ENCODE results near the gene HGS.

Gene HGS

DNA sequence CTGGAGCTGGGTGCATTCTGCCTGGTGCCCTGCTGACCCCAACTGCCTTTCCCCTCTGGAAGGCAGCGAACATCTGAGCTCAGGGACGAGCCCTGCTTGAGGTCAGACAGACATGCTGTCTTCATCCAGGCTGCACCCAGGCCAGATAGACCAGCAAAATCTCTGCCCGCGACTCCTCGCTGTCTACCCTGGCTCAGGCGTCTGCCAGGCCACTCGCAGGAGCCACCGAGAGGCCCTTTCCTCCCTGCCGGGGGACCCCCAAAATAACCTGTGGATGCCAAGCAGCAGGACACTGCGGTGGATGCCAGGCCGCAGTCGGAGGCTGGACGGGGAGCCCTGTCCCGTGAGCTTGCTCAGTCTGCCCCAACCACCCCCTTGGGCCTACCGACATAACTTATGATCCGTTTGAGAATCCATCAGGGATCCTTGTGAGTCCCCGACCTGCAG, 25.0 kb downstream of the HGS start:
- ChIA-PET POLR2A (no interaction called here), CTCF (interaction anchor here (1.6 kb wide), 1 partner anchor 33 kb away, joined by 4 read pairs; no protein-coding TSS in a partner anchor)
- TF ChIP-seq, protein P1, sequence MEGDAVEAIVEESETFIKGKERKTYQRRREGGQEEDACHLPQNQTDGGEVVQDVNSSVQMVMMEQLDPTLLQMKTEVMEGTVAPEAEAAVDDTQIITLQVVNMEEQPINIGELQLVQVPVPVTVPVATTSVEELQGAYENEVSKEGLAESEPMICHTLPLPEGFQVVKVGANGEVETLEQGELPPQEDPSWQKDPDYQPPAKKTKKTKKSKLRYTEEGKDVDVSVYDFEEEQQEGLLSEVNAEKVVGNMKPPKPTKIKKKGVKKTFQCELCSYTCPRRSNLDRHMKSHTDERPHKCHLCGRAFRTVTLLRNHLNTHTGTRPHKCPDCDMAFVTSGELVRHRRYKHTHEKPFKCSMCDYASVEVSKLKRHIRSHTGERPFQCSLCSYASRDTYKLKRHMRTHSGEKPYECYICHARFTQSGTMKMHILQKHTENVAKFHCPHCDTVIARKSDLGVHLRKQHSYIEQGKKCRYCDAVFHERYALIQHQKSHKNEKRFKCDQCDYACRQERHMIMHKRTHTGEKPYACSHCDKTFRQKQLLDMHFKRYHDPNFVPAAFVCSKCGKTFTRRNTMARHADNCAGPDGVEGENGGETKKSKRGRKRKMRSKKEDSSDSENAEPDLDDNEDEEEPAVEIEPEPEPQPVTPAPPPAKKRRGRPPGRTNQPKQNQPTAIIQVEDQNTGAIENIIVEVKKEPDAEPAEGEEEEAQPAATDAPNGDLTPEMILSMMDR (IDR thresholded peaks at IDR 0.05; ENCODE audit: insufficient read depth, low read length, missing control alignments), result no peak
- no peak for DNase-seq (ENCODE audit: low read depth, low spot score)
- no peak overlapping the region for H3K4me3 ChIP-seq (ENCODE audit: low read depth, low read length)

DNA sequence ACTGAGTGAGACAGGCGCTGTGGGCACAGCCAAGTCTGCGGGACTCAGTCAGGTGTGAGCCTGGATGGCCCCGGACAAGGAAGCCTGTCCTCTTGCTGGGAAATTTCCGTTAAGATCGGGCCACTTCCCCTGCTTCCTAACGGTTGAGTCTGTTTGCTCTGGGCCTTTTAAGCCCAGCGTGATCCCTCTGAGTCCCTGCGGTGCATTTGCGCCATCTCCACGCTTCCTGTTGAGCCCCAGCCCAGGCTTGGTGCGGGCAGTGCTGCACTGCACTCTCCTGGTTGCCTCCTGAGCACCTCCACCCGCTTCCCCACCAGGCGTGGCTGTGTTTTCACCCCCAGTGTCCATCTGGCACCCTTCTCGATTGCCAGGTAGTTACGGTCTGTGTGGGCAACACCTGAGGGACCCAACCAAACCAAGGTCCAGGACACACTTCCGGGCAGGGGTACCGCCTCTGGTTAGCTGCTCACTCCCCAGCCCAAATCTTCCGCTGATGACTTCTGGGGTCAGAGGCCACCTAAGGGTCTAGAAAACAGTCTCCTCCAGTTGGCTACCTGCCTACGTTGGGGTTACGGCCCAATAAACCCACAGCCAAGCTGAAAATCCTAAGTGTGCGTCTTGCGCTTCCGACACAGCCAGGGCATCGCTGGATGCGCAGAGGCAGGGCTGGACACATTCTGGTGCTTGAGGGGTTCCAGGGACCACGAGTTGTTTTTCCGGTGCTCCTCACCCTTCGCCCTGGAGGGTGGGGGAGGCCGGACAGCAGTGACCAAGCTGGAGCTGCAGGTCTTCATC, 26.9 kb downstream of the HGS start:
- POLR2A ChIA-PET, result interaction anchor here (0.7 to 2.9 kb wide), 4 partner anchors 8 to 203 kb away, joined by 3 to 14 read pairs (median 4); partner anchors contain the start of genes MRPL12 and P4HB
- H3K4me3 ChIP-seq (ENCODE audit: low read depth, low read length), result no peak overlapping the region
- no peak for DNase-seq (ENCODE audit: low read depth, low spot score)
- TF ChIP-seq, protein P1 (IDR thresholded peaks at IDR 0.05; ENCODE audit: insufficient read depth, low read length, missing control alignments), result no peak
- CTCF ChIA-PET, result interaction anchor here (0.9 to 1.6 kb wide), 2 partner anchors 9 to 35 kb away, joined by 3 to 4 read pairs; no protein-coding TSS in a partner anchor

DNA sequence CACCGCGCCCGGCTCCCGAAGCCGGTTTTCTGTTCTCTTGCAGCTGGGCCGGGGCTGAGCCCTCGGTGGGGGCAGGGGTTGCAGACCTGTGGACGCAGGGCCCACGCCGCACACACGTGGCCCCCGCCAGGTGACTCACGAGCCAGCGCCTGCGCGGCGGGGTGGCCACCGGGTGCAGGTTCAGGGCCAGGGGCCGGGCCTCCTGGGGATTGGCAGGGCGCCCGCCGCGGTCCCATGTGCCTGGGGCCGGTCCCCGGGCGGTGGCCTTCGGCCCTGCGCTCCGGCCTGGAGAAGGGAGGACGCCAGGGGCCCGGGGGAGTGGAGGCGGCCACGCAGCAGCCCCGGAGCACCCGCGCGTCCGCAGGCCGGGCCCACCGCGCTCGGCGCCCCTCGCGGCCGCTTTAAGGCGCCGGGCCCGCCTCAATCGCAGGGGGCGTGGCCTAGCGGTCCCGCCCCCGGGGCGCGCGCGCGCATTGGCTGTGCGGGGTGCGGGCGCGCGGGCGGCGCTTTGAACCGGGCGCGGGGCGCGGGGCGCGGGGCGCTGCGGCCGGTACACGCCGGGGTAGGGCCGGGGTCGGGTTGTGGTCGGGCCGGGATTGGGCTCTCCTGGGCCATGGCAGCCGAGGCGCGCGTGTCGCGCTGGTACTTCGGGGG, 28.1 kb downstream of the HGS start, which contains the start of gene SLC25A10:
Gene SLC25A10 (plus strand): TSS at position 471 of the 654 bp plus-strand sequence. CDS start 143 bp downstream, at position 614.
- TF ChIP-seq, protein P1 (IDR thresholded peaks at IDR 0.05; ENCODE audit: insufficient read depth, low read length, missing control alignments), result no peak
- DNase-seq (ENCODE audit: low read depth, low spot score), result no peak
- POLR2A ChIA-PET, result interaction anchor here (0.7 to 2.9 kb wide), 5 partner anchors 9 to 347 kb away, joined by 3 to 14 read pairs (median 4); partner anchors contain the start of genes MRPL12 and P4HB
- peak within 1 kb of the TSS; percentile 67 for H3K4me3 ChIP-seq (ENCODE audit: low read depth, low read length)
- CTCF ChIA-PET, result interaction anchor here (0.7 to 1.3 kb wide), 4 partner anchors 10 to 151 kb away, joined by 3 to 4 read pairs (median 3); partner anchors contain the start of genes ARL16 and HGS

DNA sequence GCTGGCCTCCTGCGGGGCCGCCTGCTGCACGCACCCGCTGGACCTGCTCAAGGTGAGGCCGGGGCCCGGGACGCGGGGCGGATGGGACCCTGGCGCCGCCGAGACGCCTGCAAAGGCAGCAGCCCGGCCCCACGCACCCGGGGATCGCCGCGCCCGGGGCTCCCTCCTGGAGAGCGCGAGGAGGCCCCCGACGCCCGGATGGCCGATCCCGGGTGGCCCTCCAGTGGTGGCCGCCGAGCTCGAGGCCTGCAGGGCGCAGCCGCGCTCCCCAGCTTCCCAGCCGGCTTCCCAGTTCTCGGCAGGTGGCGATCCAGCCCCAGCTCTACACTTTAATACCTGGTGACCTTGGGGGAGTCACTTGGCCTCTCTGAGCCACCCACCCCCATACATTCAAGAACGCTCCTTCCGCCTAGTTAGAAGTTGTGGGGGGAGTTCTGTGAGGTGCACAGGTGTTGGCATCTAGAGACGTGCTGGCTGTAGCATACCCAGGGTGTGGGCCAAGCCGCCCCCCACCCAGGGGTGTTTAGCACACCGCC, 28.7 kb downstream of the HGS start:
- H3K4me3 ChIP-seq (ENCODE audit: low read depth, low read length), result peak overlapping the region; percentile 67
- TF ChIP-seq, protein P1 (IDR thresholded peaks at IDR 0.05; ENCODE audit: insufficient read depth, low read length, missing control alignments), result peak; percentile 35
- POLR2A ChIA-PET, result interaction anchor here (1.0 to 2.9 kb wide), 2 partner anchors 9 to 10 kb away, joined by 4 to 14 read pairs; partner anchors contain the start of gene MRPL12
- CTCF ChIA-PET, result interaction anchor here (0.7 to 1.4 kb wide), 7 partner anchors 8 to 151 kb away, joined by 3 to 4 read pairs (median 3); partner anchors contain the start of genes ARL16 and HGS
- DNase-seq (ENCODE audit: low read depth, low spot score), result no peak

DNA sequence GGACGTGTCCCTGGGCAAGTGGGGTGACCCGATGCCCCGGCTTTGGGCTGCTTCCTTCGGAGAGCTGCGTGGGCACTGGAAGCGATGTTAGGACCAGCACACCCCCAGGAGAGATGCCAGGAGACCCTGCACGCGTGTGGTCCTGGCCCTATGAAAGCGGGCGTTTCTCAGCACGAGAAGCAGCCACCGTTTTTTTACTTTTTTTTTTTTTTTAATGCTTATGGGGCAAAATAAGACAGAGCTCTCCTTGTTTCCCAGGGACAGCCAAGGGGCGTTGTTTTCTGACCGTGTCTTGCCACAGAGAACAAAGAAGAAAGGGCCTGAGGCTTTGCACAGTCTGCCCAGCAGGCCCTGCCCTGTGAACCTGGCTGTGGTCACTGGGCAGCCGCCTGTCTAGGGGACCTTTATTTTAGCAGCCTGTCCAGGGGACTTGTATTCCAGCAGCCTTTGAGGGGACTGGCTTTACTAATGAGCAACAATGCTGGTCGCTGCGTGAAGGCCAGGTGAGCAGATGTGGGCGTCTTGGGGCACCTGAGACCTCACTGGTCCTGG, 29.3 kb downstream of the HGS start:
- DNase-seq (ENCODE audit: low read depth, low spot score), result no peak
- peak overlapping the region; percentile 67 for H3K4me3 ChIP-seq (ENCODE audit: low read depth, low read length)
- CTCF ChIA-PET, result interaction anchor here (1.0 to 1.4 kb wide), 6 partner anchors 9 to 150 kb away, joined by 3 to 4 read pairs (median 3); partner anchors contain the start of genes ARL16 and HGS
- TF ChIP-seq, protein P1 (IDR thresholded peaks at IDR 0.05; ENCODE audit: insufficient read depth, low read length, missing control alignments), result no peak
- POLR2A ChIA-PET, result interaction anchor here (0.7 to 2.9 kb wide), 4 partner anchors 8 to 156 kb away, joined by 3 to 14 read pairs (median 4); partner anchors contain the start of genes MCRIP1 and MRPL12

Measured in AG04449 (cell line).